NCI-H446 treated with DMSO at 0.1 percent for 48 hours (cell line): ENCODE measurements around the gene KIF11.
"Not testable (repeated sequence)": the region's sequence is repeated elsewhere in the genome, so short reads cannot be mapped to it uniquely, and the experiment has no call there.

Experiments
- DNase-seq: peaks from one replicate; lab custom pipeline; 2025; lab: John Stamatoyannopoulos, UW

Gene KIF11

GRCh38 chr10:92592761-92593618 is at the start of gene KIF11:
Gene KIF11, plus strand, starts transcription at chr10:92593130. Its CDS starts 246 bp downstream, at chr10:92593376.
- peak; percentile 85 for DNase-seq

- DNase-seq: no peak
Measured at GRCh38 chr10:92544296-92544695, 48.6 kb upstream of the KIF11 start.

GRCh38 chr10:92545556-92545955 is 47.4 kb upstream of the KIF11 start:
- DNase-seq: no peak

GRCh38 chr10:92547676-92548075 is 45.3 kb upstream of the KIF11 start:
- no peak for DNase-seq

- DNase-seq: no peak
Measured at GRCh38 chr10:92550924-92551323, 42.0 kb upstream of the KIF11 start.

GRCh38 chr10:92552310-92552709 is 40.6 kb upstream of the KIF11 start:
- DNase-seq: no peak

- DNase-seq: no peak
Measured at GRCh38 chr10:92553959-92554358, 39.0 kb upstream of the KIF11 start.

- DNase-seq: no peak
Measured at GRCh38 chr10:92559046-92559445, 33.9 kb upstream of the KIF11 start.

GRCh38 chr10:92562424-92562823 is 30.5 kb upstream of the KIF11 start:
- DNase-seq: no peak

GRCh38 chr10:92567952-92568600 is 24.9 kb upstream of the KIF11 start:
- no peak for DNase-seq

GRCh38 chr10:92569071-92569470 is 23.9 kb upstream of the KIF11 start:
- DNase-seq: no peak

- not testable (repeated sequence) for DNase-seq
Measured at GRCh38 chr10:92569663-92570062, 23.3 kb upstream of the KIF11 start.

- DNase-seq: no peak
Measured at GRCh38 chr10:92571649-92572048, 21.3 kb upstream of the KIF11 start.

GRCh38 chr10:92572362-92573090 is 20.4 kb upstream of the KIF11 start:
- no peak for DNase-seq

GRCh38 chr10:92573091-92573797 is 19.7 kb upstream of the KIF11 start:
- DNase-seq: no peak

- peak; percentile 40 for DNase-seq
Measured at GRCh38 chr10:92573798-92574547, 19.0 kb upstream of the KIF11 start, which contains the start of gene IDE. Gene IDE, minus strand, starts transcription at chr10:92574093. Its CDS starts 74 bp downstream, at chr10:92574019.

- DNase-seq: peak; percentile 8
Measured at GRCh38 chr10:92574548-92575261, 18.2 kb upstream of the KIF11 start.

GRCh38 chr10:92575961-92576360 is 17.0 kb upstream of the KIF11 start:
- no peak for DNase-seq

- not testable (repeated sequence) for DNase-seq
Measured at GRCh38 chr10:92582347-92582746, 10.6 kb upstream of the KIF11 start.
